GM12891 (cell line): ENCODE measurements around the gene SORT1.

Experiments used
- POLR2A ChIP-seq: IDR thresholded peaks from 2 replicates; pipeline ENCODE4 v1.6.1; 2011; ENCODE audit warnings: low read depth, low read length, control low read depth
- POLR2AphosphoS5 ChIP-seq: IDR thresholded peaks from 2 replicates; pipeline ENCODE4 v1.6.1; 2011; ENCODE audit warnings: low read depth, low read length, control low read depth
- TAF1 ChIP-seq: IDR thresholded peaks from 2 replicates; pipeline ENCODE4 v1.6.1; 2011; ENCODE audit warnings: low read depth, low read length, control low read depth

DNA sequence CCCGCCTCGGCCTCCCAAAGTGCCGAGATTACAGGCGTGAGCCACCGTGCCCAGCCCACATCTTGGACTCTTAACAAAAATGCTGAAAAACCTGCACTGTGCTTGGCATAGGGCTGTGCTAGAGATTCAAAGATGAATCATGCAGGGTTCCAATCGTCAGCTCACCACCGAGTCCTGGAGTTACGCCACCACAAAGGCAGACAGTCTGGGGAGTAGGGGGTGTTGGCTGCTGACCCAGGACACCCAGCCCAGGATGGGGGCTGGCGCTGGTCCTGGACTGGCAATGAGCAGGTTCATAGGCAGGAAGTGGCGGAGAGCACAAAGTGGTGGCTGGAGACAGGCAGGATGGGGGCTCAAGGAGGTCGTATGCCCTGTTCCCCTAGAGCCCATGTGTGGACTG lies 130.8 kb downstream of the SORT1 start:
- TF ChIP-seq POLR2A, result no peak
- TF ChIP-seq TAF1, result no peak
- no peak for TF ChIP-seq POLR2AphosphoS5
